Naive thymus-derived CD4-positive, alpha-beta T cell (primary cell): ENCODE data around the gene APOBEC3H. TPM values are rescaled to one million over a fixed set of nuclear protein-coding genes. Genes with fewer than 3 reads are reported as not detected.
"Not testable (repeated sequence)": the region's sequence is repeated elsewhere in the genome, so short reads cannot be mapped to it uniquely, and the experiment has no call there.

Source experiments
- ATAC-seq: fragments of 150-1000 bp; cut with Tn5 transposase; 2 replicates; pipeline ENCODE4 v1.10.0; 2021; ENCODE audit warnings: mild to moderate bottlenecking, moderate library complexity
- CTCF ChIA-PET: fragments of 350-600 bp; sonication (Branson Sonifier 250); formaldehyde crosslinking; loops from one replicate; lab custom pipeline; 2021; ENCODE audit warnings: antibody characterized with exemption; lab: Charles Lee
- POLR2A ChIA-PET: fragments of 350-600 bp; sonication (Branson Sonifier 250); formaldehyde crosslinking; loops from one replicate; lab custom pipeline; 2021; ENCODE audit warnings: antibody characterized with exemption, inconsistent platforms; lab: Charles Lee
- DNase-seq, 9 donors: peaks; one replicate each; pipeline versions ENCODE4 v3.0.0 to v3.0.0-alpha.2; 2020 to 2022; ENCODE audit warnings: mixed read lengths in 1 of 9
- H3K27ac ChIP-seq: one replicate; pipeline ENCODE4 v1.7.0; 2013; ENCODE audit warnings: mild to moderate bottlenecking, low read depth, low read length, moderate library complexity
- H3K27me3 ChIP-seq, 2 donors: one replicate each; pipeline ENCODE4 v1.7.0; 2013; ENCODE audit warnings: low read length in 2 of 2, mild to moderate bottlenecking in 2 of 2, moderate library complexity in 2 of 2; ENCODE audit not compliant: control insufficient read depth in 2 of 2, insufficient read depth in 2 of 2
- H3K36me3 ChIP-seq, 3 experiments: 1 replicate in 2 of 3; 2 replicates in 1 of 3; pipeline ENCODE4 v1.7.0; 2013; ENCODE audit warnings: low read length in 3 of 3, mild to moderate bottlenecking in 3 of 3, moderate library complexity in 1 of 3; ENCODE audit not compliant: insufficient read depth in 3 of 3, control insufficient read depth in 2 of 3
- H3K4me1 ChIP-seq, 2 donors: one replicate each; pipeline ENCODE4 v1.7.0; 2013; ENCODE audit warnings: low read length in 2 of 2, mild to moderate bottlenecking in 2 of 2, moderate library complexity in 1 of 2; ENCODE audit not compliant: control insufficient read depth in 2 of 2, insufficient read depth in 2 of 2
- H3K4me3 ChIP-seq: 2 replicates; pipeline ENCODE4 v1.7.0; 2013; ENCODE audit warnings: mild to moderate bottlenecking, low read length
- H3K9me3 ChIP-seq, 3 experiments: 1 replicate in 2 of 3; 2 replicates in 1 of 3; pipeline ENCODE4 v1.7.0; 2013; ENCODE audit warnings: low read length in 3 of 3; ENCODE audit not compliant: control insufficient read depth in 2 of 3
- H3K27ac Mint-ChIP-seq, 9 donors: one replicate each; pipeline ENCODE4 v1.8.0; 2020 to 2022; ENCODE audit warnings: mixed read lengths in 9 of 9, mild to moderate bottlenecking in 8 of 9, moderate library complexity in 5 of 9, inconsistent platforms in 2 of 9
- H3K27me3 Mint-ChIP-seq, 5 donors: one replicate each; pipeline ENCODE4 v1.8.0; 2021 to 2022; ENCODE audit warnings: mixed read lengths in 5 of 5, mild to moderate bottlenecking in 1 of 5
- H3K36me3 Mint-ChIP-seq, 5 donors: one replicate each; pipeline ENCODE4 v1.8.0; 2020 to 2022; ENCODE audit warnings: mixed read lengths in 5 of 5, mild to moderate bottlenecking in 3 of 5, inconsistent platforms in 1 of 5
- H3K4me1 Mint-ChIP-seq, 7 donors: one replicate each; pipeline ENCODE4 v1.8.0; 2020 to 2022; ENCODE audit warnings: mixed read lengths in 7 of 7, mild to moderate bottlenecking in 3 of 7, inconsistent platforms in 1 of 7
- H3K4me3 Mint-ChIP-seq, 10 donors: one replicate each; pipeline ENCODE4 v1.8.0; 2020 to 2022; ENCODE audit warnings: mild to moderate bottlenecking in 10 of 10, mixed read lengths in 10 of 10, moderate library complexity in 6 of 10, inconsistent platforms in 2 of 10
- H3K9me3 Mint-ChIP-seq, 11 donors: one replicate each; pipeline ENCODE4 v1.8.0; 2020 to 2022; ENCODE audit warnings: mixed read lengths in 11 of 11, mild to moderate bottlenecking in 4 of 11, inconsistent platforms in 1 of 11, moderate library complexity in 1 of 11
- intact Hi-C, 2 donors: fragments of 100-400 bp; cut with micrococcal nuclease; formaldehyde crosslinking; loops; one replicate each; pipeline ENCODE4 v1.15.1; 2023
- polyA plus RNA-seq, 2 donors: library from polyadenylated mRNA; unstranded; fragments of 300-500 nt; fragmentation: Illumina TruSeq; gene quantifications; one replicate each; pipeline ENCODE4 v1.2.3, GENCODE V29; 2021
- total RNA-seq, 6 experiments: library from RNA in 5 of 6; stranded (reverse) in 5 of 6; gene quantifications; 1 replicate in 5 of 6; 2 replicates in 1 of 6; pipeline ENCODE4 v1.2.3 and lab custom pipeline; 2021 to 2026

APOBEC3H gene
- total and polyA plus RNA-seq, 7 experiments from 2014 or later = 0.29 to 31.3 (median 1.5) TPM; not detected in 3

- not testable (repeated sequence) for H3K27me3 ChIP-seq, ATAC-seq, H3K4me3 ChIP-seq, H3K27me3 Mint-ChIP-seq, H3K9me3 ChIP-seq, H3K9me3 Mint-ChIP-seq
- peak in 1 of 9 donors; percentile 16 for DNase-seq
- ChIA-PET CTCF (interaction anchor here (1.2 kb wide), 1 partner anchor 39 kb away, joined by 3 read pairs; no protein-coding TSS in a partner anchor), POLR2A (interaction anchor here (0.7 kb wide), 2 partner anchors 83 to 511 kb away, joined by 3 to 4 read pairs; no protein-coding TSS in a partner anchor)
- Mint-ChIP-seq H3K4me3 (peak overlapping the region; percentile 76 to 87 (median 84)), H3K27ac (peak overlapping the region; percentile 62 to 95 (median 89)), H3K4me1 (peaks cover 23 to 40% (median 36%) of the 10 kb centered on the region in 7 donors), H3K36me3 (peaks cover 5 to 16% (median 6%) of the 10 kb centered on the region in 5 donors)
- Histone ChIP-seq H3K27ac (peak overlapping the region; percentile 81), H3K4me1 (peaks cover 4 to 18% of the 10 kb centered on the region in 2 donors), H3K36me3 (peaks cover 4 to 17% (median 5%) of the 10 kb centered on the region in 3 experiments)
- intact Hi-C loops = loop anchor here (2.0 to 5.0 kb wide), 5 partner anchors 14 to 64 kb away; partner anchors contain the start of genes APOBEC3C (in 1 of the 2), APOBEC3D (in 1 of the 2) and APOBEC3F (in 1 of the 2)
These were observed 20.7 kb upstream of the APOBEC3H start for GRCh38 chr22:39076155-39077025.

- peak within 1 kb of the TSS; percentile 77 for H3K4me3 ChIP-seq
- intact Hi-C loops = loop anchor here (2.0 to 5.0 kb wide), 5 partner anchors 14 to 65 kb away; partner anchors contain the start of genes APOBEC3C (in 1 of the 2), APOBEC3D (in 1 of the 2) and APOBEC3F (in 1 of the 2)
- not testable (repeated sequence) for H3K9me3 Mint-ChIP-seq, H3K27me3 ChIP-seq, H3K27me3 Mint-ChIP-seq, H3K9me3 ChIP-seq
- peaks cover 7 to 23% (median 9%) of the 10 kb centered on the region in 5 donors for H3K36me3 Mint-ChIP-seq
- ChIA-PET POLR2A (interaction anchor here (0.6 to 1.0 kb wide), 3 partner anchors 13 to 511 kb away, joined by 3 to 4 read pairs (median 3); no protein-coding TSS in a partner anchor), CTCF (interaction anchor here (1.2 kb wide), 1 partner anchor 38 kb away, joined by 3 read pairs; no protein-coding TSS in a partner anchor)
- DNase-seq = peak; percentile 17 to 57 (median 46)
- peaks cover 9 to 25% (median 10%) of the 10 kb centered on the region in 3 experiments for H3K36me3 ChIP-seq
- peak within 1 kb of the TSS; percentile 79 to 96 (median 87) for H3K4me3 Mint-ChIP-seq
- ATAC-seq = peak; percentile 92
- H3K4me1 Mint-ChIP-seq = peaks cover 23 to 46% (median 40%) of the 10 kb centered on the region in 7 donors
- H3K27ac ChIP-seq = peak within 1 kb of the TSS; percentile 81
- peaks cover 4 to 26% of the 10 kb centered on the region in 2 donors for H3K4me1 ChIP-seq
- H3K27ac Mint-ChIP-seq = peak within 1 kb of the TSS; percentile 69 to 95 (median 90)
These were observed 19.8 kb upstream of the APOBEC3H start, which contains the start of gene APOBEC3G for GRCh38 chr22:39077026-39077840. APOBEC3G (plus strand) TSS chr22:39077275; CDS start chr22:39077362, 87 bp downstream.

- Mint-ChIP-seq H3K27ac (peak overlapping the region; percentile 69 to 95 (median 90)), H3K36me3 (peaks cover 7 to 26% (median 9%) of the 10 kb centered on the region in 5 donors), H3K4me1 (peaks cover 23 to 49% (median 40%) of the 10 kb centered on the region in 7 donors), H3K4me3 (peak overlapping the region; percentile 79 to 96 (median 87))
- Histone ChIP-seq H3K4me1 (peaks cover 4 to 31% of the 10 kb centered on the region in 2 donors), H3K27ac (peak overlapping the region; percentile 81), H3K4me3 (peak overlapping the region; percentile 77), H3K36me3 (peaks cover 9 to 26% (median 10%) of the 10 kb centered on the region in 3 experiments)
- POLR2A ChIA-PET = interaction anchor here (0.7 to 1.0 kb wide), 2 partner anchors 17 to 1232 kb away, joined by 3 read pairs; no protein-coding TSS in a partner anchor
- not testable (repeated sequence) for H3K9me3 Mint-ChIP-seq, H3K27me3 ChIP-seq, H3K9me3 ChIP-seq, ATAC-seq, DNase-seq, H3K27me3 Mint-ChIP-seq
- intact Hi-C loops = loop anchor here (2.0 to 5.0 kb wide), 5 partner anchors 13 to 66 kb away; partner anchors contain the start of genes APOBEC3C (in 1 of the 2), APOBEC3D (in 1 of the 2) and APOBEC3F (in 1 of the 2)
- CTCF ChIA-PET = interaction anchor here (0.8 kb wide), 1 partner anchor 71 kb away, joined by 4 read pairs; no protein-coding TSS in a partner anchor
These were observed 19.1 kb upstream of the APOBEC3H start for GRCh38 chr22:39077912-39078311.

- intact Hi-C loops = loop anchor here (5.0 kb wide), 4 partner anchors 36 to 66 kb away; partner anchors contain the start of genes APOBEC3C (in 1 of the 2), APOBEC3D (in 1 of the 2) and APOBEC3F (in 1 of the 2)
- ChIA-PET POLR2A (interaction anchor here (0.7 kb wide), 1 partner anchor 1232 kb away, joined by 3 read pairs; no protein-coding TSS in a partner anchor), CTCF (interaction anchor here (0.8 kb wide), 1 partner anchor 71 kb away, joined by 4 read pairs; no protein-coding TSS in a partner anchor)
- Histone ChIP-seq H3K9me3 (no peaks in the 10 kb centered on the region), H3K36me3 (peaks cover 9 to 26% (median 10%) of the 10 kb centered on the region in 3 experiments), H3K27me3 (no peaks in the 10 kb centered on the region), H3K27ac (no peak overlapping the region), H3K4me3 (peak overlapping the region; percentile 77), H3K4me1 (peaks cover 4 to 35% of the 10 kb centered on the region in 2 donors)
- Mint-ChIP-seq H3K4me3 (peak overlapping the region; percentile 10 to 96 (median 86)), H3K27ac (peak overlapping the region in 5 of 9 donors; percentile 67 to 95 (median 89)), H3K27me3 (no peaks in the 10 kb centered on the region), H3K9me3 (no peaks in the 10 kb centered on the region), H3K36me3 (peaks cover 7 to 26% (median 9%) of the 10 kb centered on the region in 5 donors), H3K4me1 (peaks cover 23 to 53% (median 40%) of the 10 kb centered on the region in 7 donors)
- ATAC-seq (no peak), DNase-seq (no peak)
These were observed 18.7 kb upstream of the APOBEC3H start for GRCh38 chr22:39078329-39078728.

- H3K27me3 Mint-ChIP-seq, ATAC-seq, H3K27ac ChIP-seq, H3K27me3 ChIP-seq, H3K9me3 ChIP-seq, DNase-seq, CTCF ChIA-PET, H3K9me3 Mint-ChIP-seq: not testable (repeated sequence)
- intact Hi-C loops = loop anchor here (5.0 kb wide), 4 partner anchors 37 to 67 kb away; partner anchors contain the start of genes APOBEC3C (in 1 of the 2), APOBEC3D (in 1 of the 2) and APOBEC3F (in 1 of the 2)
- Mint-ChIP-seq H3K4me1 (peaks cover 23 to 54% (median 36%) of the 10 kb centered on the region in 7 donors), H3K27ac (peak overlapping the region in 2 of 9 donors; percentile 46 to 89), H3K4me3 (peak overlapping the region in 4 of 10 donors; percentile 12 to 87 (median 64)), H3K36me3 (peaks cover 7 to 26% (median 9%) of the 10 kb centered on the region in 5 donors)
- POLR2A ChIA-PET = interaction anchor here (0.6 to 1.1 kb wide), 3 partner anchors 8 to 50 kb away, joined by 3 read pairs; no protein-coding TSS in a partner anchor
- peak overlapping the region; percentile 77 for H3K4me3 ChIP-seq
- H3K36me3 ChIP-seq = peaks cover 9 to 26% (median 14%) of the 10 kb centered on the region in 3 experiments
- peaks cover 4 to 44% of the 10 kb centered on the region in 2 donors for H3K4me1 ChIP-seq
These were observed 17.9 kb upstream of the APOBEC3H start for GRCh38 chr22:39079054-39079637.
